GM06990 (cell line): ENCODE data around the gene PARD6A.

Experiments
- DNase-seq: peaks from one replicate; pipeline ENCODE4 v3.0.0-alpha.2; 2011; ENCODE audit not compliant: insufficient read length; ENCODE audit errors: extremely low read depth
- H3K27me3 ChIP-seq: replicated peaks from 2 replicates; pipeline ENCODE4 v1.6.0; 2011; ENCODE audit warnings: low read length; ENCODE audit not compliant: control insufficient read depth, insufficient read depth
- H3K36me3 ChIP-seq: 2 replicates; pipeline ENCODE4 v1.5.1; 2011; ENCODE audit warnings: low read length; ENCODE audit not compliant: control insufficient read depth, insufficient read depth
- H3K4me3 ChIP-seq: replicated peaks from 2 replicates; pipeline ENCODE4 v1.5.1; 2011; ENCODE audit warnings: low read depth, mild to moderate bottlenecking, control low read depth, low read length
- CTCF ChIP-seq: IDR thresholded peaks from 2 replicates; pipeline ENCODE4 v1.5.1; 2011; ENCODE audit warnings: low read length, control low read depth, mild to moderate bottlenecking, inconsistent platforms; ENCODE audit not compliant: insufficient read depth, poor library complexity, severe bottlenecking

PARD6A gene

DNA sequence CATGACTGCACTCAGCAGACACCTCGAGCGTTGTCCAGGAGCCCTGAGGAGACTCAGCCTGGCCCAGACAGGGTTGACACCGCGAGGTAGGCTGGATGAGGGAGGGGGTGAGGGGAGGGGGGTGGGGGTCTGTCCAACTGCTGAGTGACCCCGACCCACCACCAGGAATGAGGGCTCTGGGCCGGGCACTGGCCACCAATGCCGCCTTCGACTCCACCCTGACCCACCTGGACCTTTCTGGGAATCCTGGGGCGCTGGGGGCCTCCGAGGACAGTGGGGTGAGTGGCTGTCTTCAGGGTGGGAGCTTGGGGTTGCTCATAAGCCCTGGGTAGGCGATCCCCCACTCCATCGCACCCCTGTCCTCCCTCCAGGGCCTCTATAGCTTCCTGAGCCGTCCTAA is 13.1 kb upstream of the PARD6A start:
- DNase-seq, result no peak
- Histone ChIP-seq H3K27me3 (no peaks in the 10 kb centered on the region), H3K4me3 (no peak overlapping the region), H3K36me3 (peaks cover 42% of the 10 kb centered on the region)
- no peak for TF ChIP-seq CTCF

DNA sequence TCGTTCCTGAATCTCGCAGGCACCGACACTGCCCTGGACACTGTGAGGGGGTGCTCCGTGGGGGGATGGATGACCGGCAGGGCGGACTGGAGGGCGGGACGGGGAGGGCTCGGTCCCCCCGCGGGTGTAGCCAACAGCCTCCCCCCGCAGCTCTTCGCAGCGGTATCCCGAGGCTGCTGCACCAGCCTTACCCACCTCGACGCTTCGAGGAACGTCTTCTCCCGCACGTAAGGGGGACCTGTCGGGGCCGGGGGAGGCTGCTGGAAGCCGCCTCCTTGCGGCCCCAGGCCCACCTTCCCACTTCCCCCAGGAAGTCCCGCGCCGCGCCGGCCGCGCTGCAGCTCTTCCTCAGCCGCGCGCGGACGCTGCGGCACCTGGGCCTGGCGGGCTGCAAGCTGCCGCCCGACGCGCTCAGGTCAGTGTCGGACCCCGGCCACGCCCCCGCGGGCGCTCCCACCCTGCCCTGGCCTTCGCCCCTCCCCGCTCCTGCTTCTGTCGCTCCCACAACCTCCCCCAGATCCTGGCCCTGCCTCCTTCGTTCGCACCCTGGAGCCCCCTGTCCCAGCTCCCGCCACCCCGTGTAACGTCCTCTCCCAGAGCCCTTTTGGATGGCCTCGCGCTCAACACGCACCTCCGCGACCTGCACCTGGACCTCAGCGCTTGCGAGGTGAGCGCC is 12.5 kb upstream of the PARD6A start:
- Histone ChIP-seq H3K36me3 (peaks cover 42% of the 10 kb centered on the region), H3K27me3 (no peaks in the 10 kb centered on the region), H3K4me3 (no peak overlapping the region)
- TF ChIP-seq CTCF, result no peak
- no peak for DNase-seq

GRCh38 chr16:67648764-67649407 is 11.9 kb upstream of the PARD6A start:
- Histone ChIP-seq H3K36me3 (peaks cover 42% of the 10 kb centered on the region), H3K27me3 (no peaks in the 10 kb centered on the region), H3K4me3 (no peak overlapping the region)
- no peak for TF ChIP-seq CTCF
- no peak for DNase-seq

- no peak for TF ChIP-seq CTCF
- no peak for DNase-seq
- peaks cover 47% of the 10 kb centered on the region for H3K36me3 ChIP-seq
- no peaks in the 10 kb centered on the region for H3K27me3 ChIP-seq
- H3K4me3 ChIP-seq, result no peak overlapping the region
These were observed 11.2 kb upstream of the PARD6A start for GRCh38 chr16:67649494-67649931.

DNA sequence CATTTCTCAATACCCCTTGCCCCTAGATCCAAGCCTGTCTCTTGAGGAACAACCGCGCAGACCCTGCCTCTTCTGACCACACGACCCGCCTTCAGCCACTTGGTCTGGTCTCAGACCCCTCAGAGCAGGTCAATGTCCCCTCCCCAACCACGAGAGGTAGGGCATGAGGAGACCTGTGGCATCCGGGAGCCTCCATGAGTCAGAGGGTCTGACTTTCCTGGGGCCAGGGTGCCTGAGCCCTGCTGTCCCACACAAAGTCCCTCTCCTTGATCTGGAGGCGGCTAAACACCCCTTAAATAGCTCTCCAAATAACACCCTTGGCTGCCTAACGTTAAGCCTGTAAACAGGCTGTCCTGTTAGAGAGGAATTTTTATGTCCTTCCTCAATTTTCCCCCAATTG is 10.7 kb upstream of the PARD6A start:
- no peaks in the 10 kb centered on the region for H3K27me3 ChIP-seq
- H3K4me3 ChIP-seq, result no peak overlapping the region
- peaks cover 50% of the 10 kb centered on the region for H3K36me3 ChIP-seq
- DNase-seq, result no peak
- TF ChIP-seq CTCF, result no peak
